ENCODE data around the gene BMP2K. TPM values are rescaled to one million over a fixed set of nuclear protein-coding genes. Genes with fewer than 3 reads are reported as not detected.

BMP2K gene
- total RNA-seq, 3 donors from 2014 or later (not counting 1 experiment from before 2014, with no cell fraction given): 10.1 to 13.5 (median 11.7) TPM

DNA sequence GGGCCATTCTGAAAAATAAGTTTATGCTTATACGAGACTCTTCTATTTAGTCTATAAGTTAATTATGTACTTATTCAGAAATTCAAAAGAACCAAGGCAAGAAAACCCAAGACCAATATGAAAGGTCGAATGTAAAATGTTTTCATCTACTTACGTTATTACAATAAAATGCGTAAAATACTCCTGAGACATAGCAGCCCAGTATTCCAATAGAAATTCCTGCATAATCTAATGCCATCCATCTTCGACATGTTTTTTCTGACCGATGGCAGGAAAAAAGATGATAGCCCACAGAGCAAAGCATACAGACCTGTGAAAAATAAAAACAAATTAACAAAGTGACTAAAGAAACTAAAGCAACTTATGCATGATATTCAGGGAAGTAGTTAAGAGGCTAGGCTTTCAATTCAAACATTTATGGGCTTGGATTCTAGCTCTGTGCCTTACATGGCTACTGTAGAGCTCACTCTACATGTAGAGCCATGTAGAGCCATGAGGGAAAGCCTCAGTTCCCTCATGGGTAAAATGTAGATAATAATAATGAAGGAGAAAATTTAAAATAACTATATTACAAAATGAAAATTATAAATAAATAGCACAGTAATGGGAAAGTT, 154.0 kb downstream of the BMP2K start:
- Histone ChIP-seq H3K4me1 (ENCODE audit: control insufficient read depth, insufficient read depth, low read length) (no peaks in the 10 kb centered on the region), H3K36me3 (ENCODE audit: control insufficient read depth, insufficient read depth, low read length) (peaks cover 24% of the 10 kb centered on the region), H3K27me3 (ENCODE audit: control insufficient read depth, insufficient read depth, low read length) (no peaks in the 10 kb centered on the region), H3K4me3 (ENCODE audit: low read length) (no peak overlapping the region), H3K27ac (ENCODE audit: low read length) (no peak overlapping the region), H3K9me3 (ENCODE audit: control insufficient read depth, insufficient read depth, low read length) (no peaks in the 10 kb centered on the region)
- no peak for ATAC-seq
- TF ChIP-seq, protein P1, sequence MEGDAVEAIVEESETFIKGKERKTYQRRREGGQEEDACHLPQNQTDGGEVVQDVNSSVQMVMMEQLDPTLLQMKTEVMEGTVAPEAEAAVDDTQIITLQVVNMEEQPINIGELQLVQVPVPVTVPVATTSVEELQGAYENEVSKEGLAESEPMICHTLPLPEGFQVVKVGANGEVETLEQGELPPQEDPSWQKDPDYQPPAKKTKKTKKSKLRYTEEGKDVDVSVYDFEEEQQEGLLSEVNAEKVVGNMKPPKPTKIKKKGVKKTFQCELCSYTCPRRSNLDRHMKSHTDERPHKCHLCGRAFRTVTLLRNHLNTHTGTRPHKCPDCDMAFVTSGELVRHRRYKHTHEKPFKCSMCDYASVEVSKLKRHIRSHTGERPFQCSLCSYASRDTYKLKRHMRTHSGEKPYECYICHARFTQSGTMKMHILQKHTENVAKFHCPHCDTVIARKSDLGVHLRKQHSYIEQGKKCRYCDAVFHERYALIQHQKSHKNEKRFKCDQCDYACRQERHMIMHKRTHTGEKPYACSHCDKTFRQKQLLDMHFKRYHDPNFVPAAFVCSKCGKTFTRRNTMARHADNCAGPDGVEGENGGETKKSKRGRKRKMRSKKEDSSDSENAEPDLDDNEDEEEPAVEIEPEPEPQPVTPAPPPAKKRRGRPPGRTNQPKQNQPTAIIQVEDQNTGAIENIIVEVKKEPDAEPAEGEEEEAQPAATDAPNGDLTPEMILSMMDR (IDR thresholded peaks at IDR 0.05): no peak
- Mint-ChIP-seq H3K4me1 (peaks cover 0 to 1% of the 10 kb centered on the region in 2 donors), H3K27me3 (ENCODE audit: low read depth in 2 of 2) (no peaks in the 10 kb centered on the region), H3K27ac (no peak overlapping the region), H3K36me3 (peaks cover 26% of the 10 kb centered on the region), H3K4me3 (no peak overlapping the region), H3K9me3 (no peaks in the 10 kb centered on the region)
- WGBS (ENCODE audit: insufficient coverage): 94% methylated on average over 5 of the region's 6 CpGs
- intact Hi-C loops (cut with micrococcal nuclease): no loop called here
- no peak for DNase-seq

- ATAC-seq: no peak
- Histone ChIP-seq H3K27me3 (ENCODE audit: control insufficient read depth, insufficient read depth, low read length) (no peaks in the 10 kb centered on the region), H3K4me1 (ENCODE audit: control insufficient read depth, insufficient read depth, low read length) (peaks cover 15% of the 10 kb centered on the region), H3K4me3 (ENCODE audit: low read length) (no peak overlapping the region), H3K36me3 (ENCODE audit: control insufficient read depth, insufficient read depth, low read length) (peaks cover 3% of the 10 kb centered on the region), H3K9me3 (ENCODE audit: control insufficient read depth, insufficient read depth, low read length) (no peaks in the 10 kb centered on the region), H3K27ac (ENCODE audit: low read length) (no peak overlapping the region)
- Mint-ChIP-seq H3K27ac (no peak overlapping the region), H3K27me3 (ENCODE audit: low read depth in 2 of 2) (peaks cover 0 to 7% of the 10 kb centered on the region in 2 donors), H3K4me3 (no peak overlapping the region), H3K9me3 (no peaks in the 10 kb centered on the region), H3K36me3 (no peaks in the 10 kb centered on the region), H3K4me1 (peaks cover 25 to 33% of the 10 kb centered on the region in 2 donors)
- TF ChIP-seq, protein P1 (IDR thresholded peaks at IDR 0.05): no peak
- intact Hi-C loops (cut with micrococcal nuclease): no loop called here
- 99% methylated on average over 4 of the region's 4 CpGs for WGBS (ENCODE audit: insufficient coverage)
- DNase-seq: no peak
Observed at GRCh38 chr4:78936989-78937388, 160.8 kb downstream of the BMP2K start.

GRCh38 chr4:78937837-78938236, 161.7 kb downstream of the BMP2K start:
- peak overlapping the region in 1 of 2 donors; percentile 99 for H3K27ac Mint-ChIP-seq
- intact Hi-C loops (cut with micrococcal nuclease): no loop called here

More at GRCh38 chr4:78937837-78938236, 161.7 kb downstream of the BMP2K start:
- Histone ChIP-seq H3K27ac (ENCODE audit: low read length) (no peak overlapping the region), H3K9me3 (ENCODE audit: control insufficient read depth, insufficient read depth, low read length) (no peaks in the 10 kb centered on the region), H3K4me1 (ENCODE audit: control insufficient read depth, insufficient read depth, low read length) (peaks cover 15% of the 10 kb centered on the region), H3K36me3 (ENCODE audit: control insufficient read depth, insufficient read depth, low read length) (no peaks in the 10 kb centered on the region), H3K27me3 (ENCODE audit: control insufficient read depth, insufficient read depth, low read length) (no peaks in the 10 kb centered on the region), H3K4me3 (ENCODE audit: low read length) (no peak overlapping the region)
- Mint-ChIP-seq H3K27me3 (ENCODE audit: low read depth in 2 of 2) (peaks cover 7 to 13% of the 10 kb centered on the region in 2 donors), H3K4me3 (peak overlapping the region; percentile 67), H3K36me3 (no peaks in the 10 kb centered on the region), H3K9me3 (no peaks in the 10 kb centered on the region), H3K4me1 (peaks cover 25 to 33% of the 10 kb centered on the region in 2 donors)
- DNase-seq (no peak), ATAC-seq (no peak)
- TF ChIP-seq, protein P1 (IDR thresholded peaks at IDR 0.05): no peak
- WGBS (ENCODE audit: insufficient coverage): 88% methylated on average over 4 of the region's 4 CpGs

All from natural killer cell (primary cell).